CMK (cell line): Measurements from ENCODE around the gene KLHL29.

Experiments used
- DNase-seq: peaks from one replicate; pipeline ENCODE4 v3.0.0-alpha.2; 2010; ENCODE audit warnings: low read depth

The KLHL29 gene

DNA sequence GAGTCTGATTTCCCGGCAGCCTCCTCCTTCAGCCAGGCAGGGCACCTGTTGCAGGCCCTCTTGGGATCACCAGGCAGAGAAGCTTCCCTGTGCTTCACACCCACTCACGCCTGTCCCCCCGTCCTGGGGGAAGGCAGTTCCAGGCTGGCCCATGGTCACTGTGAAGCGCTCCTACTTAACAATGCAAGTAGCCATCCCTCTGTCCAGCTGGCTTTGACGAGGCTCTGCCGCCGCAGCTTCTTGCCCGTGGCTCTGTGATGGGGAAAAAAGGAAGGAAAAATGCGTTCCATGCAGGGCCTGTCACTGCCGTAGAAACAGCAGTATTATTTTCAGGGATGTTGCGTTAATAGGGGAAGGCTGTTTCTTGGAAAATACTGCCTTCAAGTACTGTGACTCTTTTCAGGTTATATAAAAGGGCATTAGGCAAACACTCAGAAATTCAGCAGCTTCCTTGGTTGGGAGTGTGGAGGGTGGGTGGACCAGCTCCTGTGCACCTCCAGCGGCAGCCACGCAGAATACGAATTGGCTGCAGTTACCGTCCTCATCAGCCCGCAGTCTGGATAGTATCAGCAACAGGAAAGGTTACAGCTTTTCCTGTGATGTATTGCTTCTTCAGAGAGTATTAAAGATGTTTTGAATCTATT is 232.3 kb downstream of the KLHL29 start:
- DNase-seq, result no peak

DNA sequence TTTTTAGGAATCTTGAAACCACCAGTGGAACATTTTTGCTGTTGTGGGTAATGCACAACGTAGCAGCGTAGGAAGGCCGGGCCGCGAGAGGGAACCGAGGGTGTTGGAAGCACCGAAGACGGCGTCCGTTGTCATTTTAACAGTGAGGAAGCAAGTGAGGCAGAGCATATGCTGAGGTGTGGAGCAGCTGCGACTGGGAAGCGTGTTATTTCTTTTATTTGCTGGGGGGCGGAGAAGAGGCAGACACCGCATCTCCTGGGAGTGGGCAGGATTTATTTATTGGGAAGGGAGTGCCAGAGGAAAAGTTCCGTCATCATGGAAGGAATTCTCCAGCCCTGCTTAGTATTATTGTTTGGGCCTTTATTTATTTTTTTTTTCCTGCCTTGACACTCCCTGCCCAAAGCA is 232.8 kb downstream of the KLHL29 start:
- DNase-seq, result no peak

DNA sequence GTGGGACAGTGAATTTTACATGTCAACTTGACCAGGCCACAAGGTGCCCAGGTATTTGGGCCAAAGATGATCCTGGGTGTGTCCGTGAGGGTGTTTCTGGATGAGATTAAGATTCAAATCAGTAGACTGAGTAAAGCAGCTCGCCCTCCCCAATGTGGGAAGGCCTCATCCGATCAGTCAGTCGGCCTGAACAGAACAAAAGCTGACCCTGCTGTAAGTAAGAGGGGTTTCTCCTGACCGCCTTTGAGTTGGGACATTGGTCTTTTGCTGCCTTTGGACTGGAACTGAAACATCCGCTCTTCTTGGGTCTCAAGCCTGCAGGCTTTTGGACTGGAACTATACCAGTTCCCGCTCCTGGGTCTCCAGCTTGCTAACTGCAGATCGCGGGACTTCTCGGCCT is 233.3 kb downstream of the KLHL29 start:
- DNase-seq, result no peak

DNA sequence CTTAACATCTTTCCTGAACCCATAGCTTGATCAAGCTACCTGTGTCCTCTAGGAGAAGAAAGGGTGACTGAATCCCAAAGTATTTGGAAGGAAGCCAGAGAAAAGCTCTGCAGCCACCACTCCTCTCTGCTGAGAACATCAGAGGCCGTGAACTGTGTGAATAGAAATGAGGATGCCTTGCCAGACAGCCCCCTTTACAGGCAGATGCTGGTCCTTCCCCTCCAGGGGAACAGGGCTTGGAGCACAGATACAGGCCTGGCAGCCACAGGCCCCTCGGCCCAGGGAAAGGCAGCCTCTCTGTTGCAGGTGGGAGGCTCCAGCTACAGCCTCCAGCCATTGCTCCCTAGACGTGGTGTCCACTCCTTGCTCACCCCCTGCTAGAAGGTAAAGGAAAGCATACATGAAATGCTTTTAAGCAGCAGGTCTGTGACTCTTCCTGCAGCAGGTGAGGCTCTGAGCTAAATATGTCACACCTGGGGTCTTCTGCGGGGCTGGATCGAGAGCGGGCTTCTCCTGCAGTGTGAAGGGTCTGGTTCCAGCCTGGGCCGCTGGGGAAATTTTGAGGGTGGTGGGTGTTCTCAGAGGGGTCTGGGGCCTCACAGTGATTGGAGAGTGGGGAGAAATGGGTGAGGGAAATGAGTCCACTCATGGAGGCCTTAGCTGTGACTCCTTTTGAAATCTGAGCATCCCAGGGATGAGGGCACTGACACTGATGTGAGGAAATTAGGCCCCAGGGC is 234.0 kb downstream of the KLHL29 start:
- DNase-seq, result no peak

DNA sequence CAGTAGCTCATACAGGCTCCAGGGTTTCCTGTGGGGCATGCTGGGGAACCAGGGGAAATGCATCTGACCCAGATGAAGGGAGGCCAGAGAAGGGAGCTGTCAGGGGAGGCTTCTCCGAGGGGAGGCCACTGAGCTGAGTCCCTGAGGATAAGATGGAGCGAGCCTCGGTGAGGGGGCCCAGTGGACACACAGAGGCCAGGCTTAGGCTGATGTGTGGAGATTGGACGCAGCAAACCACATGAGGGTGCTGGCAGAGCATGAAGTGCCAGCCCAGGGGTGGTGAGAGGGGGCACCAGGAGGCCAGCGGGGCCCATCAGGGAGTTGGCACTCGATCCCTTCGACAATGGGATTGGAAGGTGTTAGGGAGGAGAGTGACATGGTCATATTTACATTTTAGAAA is 235.0 kb downstream of the KLHL29 start:
- no peak for DNase-seq

DNA sequence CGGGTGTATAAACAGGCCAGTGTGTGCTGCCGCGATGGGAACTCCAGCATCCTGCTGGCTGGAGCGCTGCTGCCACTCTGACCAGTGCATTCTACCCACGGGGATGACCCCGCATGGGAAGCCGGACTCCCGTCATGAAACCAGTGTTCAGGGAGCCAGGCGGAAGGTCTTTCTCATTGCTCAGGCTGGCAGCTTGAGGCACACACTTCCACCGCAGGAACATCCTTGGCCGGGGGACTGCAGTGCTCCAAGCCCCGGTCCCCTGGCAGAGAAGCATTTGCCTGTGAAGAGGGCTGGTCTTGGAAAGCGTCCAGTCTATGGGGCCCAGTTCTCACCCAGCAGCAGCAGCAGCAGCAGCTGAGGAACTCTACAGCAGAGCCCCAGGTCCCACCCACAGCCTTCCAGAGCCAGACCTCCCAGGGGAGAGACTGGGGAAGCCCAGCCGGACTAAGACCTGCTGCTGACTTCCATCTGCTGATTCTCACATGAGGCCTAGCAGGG is 235.9 kb downstream of the KLHL29 start:
- DNase-seq, result no peak

DNA sequence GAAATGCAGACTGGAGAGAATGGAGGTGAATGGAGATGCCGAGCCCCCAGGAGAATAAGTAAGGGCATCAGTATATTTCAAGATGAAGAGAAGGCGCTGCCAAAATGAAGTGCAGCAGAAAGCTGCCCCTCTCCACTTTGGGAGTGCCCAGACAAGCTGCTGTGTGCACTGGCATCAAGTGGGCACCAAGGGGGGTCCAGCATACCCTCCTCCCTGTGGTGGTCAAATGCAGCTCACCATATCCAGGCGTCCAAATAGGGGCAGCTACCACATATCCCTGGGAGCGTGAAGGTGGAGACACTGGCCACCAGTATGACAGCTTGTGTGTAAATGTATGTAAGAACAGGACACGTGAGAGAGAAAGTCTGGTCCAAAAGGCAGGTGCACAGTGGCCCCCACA is 236.6 kb downstream of the KLHL29 start:
- DNase-seq, result no peak

DNA sequence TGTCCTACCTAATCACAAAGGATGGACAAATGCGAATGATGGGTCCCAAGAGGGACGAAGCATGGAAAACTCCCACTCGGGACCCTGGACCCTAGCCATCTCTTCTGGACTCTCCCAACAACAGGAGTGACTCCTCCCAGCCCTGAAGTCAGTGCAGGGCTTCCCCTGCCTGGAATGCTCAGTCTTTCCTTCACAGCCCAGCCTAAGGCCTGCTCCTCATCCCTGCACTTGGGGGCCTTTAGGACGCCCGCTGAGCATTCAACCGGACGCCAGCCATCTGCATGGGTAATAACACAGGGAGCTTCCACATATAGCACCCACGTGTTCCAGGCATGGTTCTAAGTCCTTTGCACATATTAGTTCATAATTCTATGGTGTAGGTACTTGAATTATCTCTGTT is 237.5 kb downstream of the KLHL29 start:
- no peak for DNase-seq

DNA sequence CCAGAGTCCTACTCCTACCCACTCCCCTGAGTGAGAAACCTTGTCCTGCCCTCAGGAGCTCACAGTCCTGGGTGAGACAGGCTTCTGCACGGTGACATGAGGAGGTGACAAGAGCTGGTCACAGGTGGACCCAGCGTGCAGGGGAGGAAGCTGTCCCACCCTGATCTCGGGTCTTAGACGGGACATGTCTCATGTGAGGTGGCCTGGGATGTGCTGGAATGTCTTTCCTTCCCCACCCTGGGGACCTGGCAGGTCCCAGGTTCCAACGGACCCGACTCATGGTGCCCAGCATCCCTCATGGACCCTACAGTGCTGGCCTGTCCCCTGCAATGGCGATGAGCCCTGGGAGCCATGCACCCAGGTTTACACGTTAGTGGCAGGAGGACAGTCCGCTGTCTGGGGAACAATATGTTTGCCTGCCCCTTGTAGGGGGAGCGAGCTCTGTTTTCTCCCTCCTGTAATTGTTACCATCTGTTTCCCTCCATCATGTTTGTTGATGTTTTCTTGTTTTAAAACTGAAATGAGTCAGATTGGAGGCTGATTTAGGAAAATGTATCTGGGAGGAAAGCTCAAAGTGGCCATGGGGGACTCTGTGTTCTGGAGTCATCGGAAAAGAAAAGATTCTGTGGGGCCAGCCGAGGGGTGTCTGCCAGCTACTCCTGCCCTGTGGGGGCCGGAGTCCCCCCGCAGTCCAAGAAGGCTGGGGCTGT is 238.1 kb downstream of the KLHL29 start:
- DNase-seq, result no peak

DNA sequence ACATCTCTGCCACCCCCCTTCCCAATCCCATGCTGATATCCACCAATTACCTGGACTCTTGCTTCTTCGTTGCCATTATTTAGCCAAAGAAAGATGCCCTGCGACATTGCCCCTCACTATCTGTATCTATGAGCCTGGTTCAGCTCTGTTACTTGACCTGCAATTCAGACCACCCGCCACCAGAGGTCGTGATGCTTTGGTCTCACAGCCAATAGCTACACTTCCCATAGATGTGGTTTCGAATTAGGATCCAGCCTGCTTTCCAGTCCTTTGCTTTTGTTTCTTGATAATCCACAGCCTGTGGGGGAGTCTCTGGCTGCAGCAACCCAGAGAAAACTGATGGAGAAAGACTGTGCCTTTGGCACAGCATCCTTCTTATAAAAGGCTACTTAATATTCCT is 239.4 kb downstream of the KLHL29 start:
- DNase-seq, result peak; percentile 48

DNA sequence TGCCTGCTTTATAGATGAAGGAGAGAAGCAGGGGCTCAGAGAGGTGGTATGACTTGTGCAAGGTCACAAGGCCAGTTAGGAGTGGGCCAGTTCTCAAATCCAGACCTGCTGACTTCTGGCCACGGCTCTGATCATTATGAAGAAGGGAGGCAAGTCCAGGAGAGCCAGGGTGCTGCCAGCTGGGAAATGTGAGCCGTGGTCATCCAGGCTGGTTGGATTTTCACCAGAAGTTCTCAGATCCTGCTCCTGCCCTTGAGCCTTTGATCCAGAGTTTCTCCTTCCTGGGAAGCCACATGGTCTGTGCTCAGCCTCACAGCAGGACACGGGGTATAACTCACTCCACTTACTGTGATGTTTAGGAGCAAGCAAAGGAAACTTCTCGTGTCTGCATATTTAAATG is 239.9 kb downstream of the KLHL29 start:
- DNase-seq, result no peak

DNA sequence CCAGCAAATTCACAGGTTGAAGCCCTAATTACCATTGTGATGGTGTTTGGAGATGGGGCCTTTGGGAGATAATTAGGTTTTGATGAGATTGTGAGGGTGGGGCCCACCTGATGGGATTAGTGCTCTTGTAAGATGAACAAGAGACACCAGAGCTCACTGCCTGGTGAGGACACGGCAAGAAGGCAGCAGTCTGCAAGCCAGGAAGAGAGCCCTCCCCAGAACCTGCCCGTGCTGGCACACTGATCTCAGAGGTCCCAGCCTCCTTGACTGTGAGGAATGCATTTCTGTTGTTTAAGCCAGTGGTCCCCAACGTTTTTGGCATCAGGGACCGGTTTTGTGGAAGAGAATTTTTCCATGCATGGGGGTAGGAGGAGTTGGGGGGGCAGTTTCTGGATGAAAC is 240.7 kb downstream of the KLHL29 start:
- DNase-seq, result no peak

DNA sequence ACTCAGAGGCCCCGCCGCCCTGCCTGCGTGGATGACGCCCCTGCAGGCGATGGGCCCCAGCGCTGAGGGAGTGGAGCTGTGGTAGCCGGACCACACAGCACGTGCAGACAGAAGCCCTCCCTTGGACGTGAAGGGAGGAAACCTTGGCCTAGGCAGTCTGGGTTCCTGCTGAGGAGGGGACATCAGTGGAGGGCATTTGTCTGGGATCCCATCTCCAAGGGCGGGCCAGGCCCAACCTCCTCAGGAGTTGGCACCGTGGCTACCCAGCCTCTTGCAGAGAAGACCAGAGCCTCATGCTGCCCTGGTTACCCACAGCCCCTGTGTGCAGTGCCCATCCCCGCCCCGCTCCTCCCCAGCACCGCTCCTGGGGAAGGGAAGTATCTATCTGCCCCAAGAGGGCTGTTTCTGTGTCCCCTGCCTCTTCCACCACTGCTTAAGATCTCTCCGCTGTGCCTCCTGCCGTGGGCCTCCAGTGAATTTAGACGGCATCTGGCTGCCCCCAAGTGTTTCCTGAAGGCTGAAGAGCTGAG is 241.8 kb downstream of the KLHL29 start:
- DNase-seq, result no peak

DNA sequence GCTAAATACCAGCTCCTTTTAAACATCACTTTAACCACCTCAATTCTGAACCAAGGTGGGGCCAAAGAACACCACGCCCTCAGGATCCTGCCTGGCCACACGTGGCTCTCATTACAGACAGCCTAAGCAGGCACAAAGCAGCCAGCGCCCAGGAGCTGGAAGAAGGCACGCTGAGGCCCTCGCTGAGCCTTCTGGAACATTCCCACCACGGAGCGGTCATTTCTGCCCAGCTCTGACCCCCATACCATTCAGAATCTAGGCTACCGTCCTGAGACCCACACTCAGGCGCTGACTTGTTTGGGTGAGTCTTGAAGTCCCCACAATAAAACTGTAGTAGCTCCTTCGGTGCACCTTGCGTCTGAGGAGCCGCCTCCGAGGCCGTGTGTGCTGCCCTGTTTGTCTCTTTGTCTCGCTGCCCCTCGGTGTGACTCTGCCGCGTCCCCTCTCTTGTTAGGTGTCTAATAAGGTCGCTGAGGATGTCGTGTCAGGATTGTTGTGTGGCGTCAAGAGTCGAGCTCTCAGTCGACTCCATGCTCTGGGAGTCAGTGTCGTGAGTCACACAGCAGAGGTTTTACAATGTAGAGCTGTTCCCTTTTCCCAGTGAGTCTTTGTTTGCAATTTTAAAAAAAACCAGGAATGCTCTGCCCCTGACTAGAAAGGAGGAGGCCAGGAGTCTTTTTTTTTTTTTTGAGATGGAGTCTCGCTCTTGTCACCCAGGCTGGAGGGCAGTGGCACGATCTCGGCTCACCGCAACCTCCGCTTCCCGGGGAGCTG is 242.4 kb downstream of the KLHL29 start:
- no peak for DNase-seq

DNA sequence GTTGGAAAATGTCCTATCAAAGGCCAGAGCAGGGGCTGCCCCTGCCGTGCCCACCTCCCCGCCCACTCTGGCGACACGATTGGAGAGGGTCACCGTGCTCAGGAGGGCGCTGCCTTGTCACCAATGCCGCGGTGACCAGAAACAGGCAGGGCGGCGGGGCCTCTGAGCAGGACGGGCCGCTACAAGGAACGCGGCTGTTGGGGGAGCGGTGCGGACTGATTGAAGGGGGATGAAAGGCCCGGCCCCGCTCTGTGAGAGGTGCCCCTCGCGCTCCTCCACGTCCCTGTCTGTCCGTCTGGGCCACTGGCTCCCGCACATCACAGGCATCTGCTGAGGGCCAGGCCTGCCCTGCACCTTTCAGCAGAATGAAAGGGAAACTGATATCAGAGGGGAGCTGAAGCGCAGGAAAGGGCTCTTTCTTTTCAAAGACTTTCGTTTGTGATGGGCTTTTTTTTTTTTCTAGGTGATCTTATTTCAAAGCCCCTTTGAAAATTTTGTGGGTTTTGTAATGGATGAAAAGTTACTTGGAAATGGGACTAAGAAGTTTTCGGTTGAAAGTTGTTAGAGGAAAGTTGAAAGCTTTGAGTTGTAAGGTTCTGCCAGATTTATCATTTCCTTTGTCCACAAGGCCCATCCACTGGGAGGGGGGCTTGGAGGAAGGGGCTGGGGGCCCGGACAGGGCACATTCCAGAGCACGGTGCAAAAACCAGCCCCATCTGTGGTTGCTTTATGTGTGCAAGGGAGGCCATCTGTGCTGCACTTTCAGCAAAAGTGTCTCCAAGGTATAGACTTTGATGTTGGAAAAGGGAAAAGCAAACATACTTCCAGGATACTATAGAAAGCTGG is 244.2 kb downstream of the KLHL29 start:
- DNase-seq, result no peak

DNA sequence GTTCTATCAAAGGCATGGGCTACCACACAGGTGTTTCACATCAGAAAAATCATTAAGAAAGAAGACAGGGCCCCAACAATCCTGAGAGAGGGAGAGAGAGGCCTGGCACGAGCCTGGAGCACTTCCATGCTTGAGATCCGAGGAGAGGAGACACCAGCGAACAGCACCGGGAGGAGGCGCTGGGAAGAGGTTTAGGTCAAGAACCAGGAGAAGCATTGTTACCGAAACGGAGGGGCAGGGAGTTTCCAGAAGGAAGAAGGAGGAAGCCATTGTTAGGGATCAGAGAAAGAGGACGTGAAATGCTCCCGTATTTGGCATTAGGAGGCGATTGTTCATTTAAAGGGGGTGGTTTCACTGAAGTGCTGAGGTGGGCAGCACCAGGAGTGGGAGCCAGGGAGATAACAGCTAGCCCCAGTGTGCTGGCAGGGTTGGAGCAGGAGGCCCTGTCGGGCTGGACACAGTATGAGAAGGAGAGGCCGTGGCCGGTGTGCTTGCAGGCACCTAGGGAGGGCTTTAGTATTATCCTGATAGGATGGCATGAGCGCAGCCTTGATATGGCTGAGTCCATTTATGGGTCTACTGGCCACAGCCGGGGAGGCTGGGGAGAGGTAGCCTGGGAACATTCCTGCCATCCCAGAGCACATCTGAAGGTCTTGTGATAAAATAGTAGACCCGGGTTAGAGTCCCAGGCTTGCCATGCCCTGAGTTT is 244.9 kb downstream of the KLHL29 start:
- DNase-seq, result no peak

DNA sequence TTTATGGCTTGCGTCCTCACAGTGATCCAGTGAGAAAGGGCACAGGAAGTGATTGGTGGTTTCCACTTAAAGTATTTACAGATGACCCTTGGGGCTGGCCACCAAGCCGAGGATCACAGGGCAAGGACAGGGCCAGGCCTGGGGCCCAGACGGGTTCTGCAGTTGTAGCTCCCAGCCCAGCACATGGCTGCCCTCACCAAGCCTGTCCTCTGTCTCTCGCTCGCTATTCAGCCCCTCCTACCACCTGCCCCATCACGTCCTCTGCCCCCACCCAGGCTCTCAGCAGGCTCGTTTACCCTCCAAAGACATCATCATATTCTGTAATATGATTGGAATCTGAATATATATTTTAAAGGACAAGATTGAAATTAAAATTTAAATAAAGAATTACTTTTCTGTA is 246.0 kb downstream of the KLHL29 start:
- no peak for DNase-seq

DNA sequence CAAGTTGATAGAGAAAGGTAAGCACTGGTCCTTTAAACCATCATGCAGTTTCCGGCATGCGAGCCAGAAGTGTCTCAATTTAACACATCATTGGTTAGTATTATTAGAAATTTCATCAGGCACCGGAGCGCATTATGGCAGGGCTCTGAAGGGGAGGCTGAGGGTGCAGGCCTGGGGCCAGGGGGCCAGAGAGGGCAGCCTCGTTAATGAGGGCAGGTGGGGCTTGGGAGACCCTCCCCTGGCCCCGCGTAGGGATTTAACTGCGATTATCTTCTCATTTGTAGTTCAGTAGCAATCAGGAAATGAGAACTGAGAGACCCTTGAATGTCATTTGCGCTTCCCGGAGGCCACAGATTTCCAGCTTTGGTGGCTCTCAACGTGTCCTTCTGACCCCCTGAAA is 246.4 kb downstream of the KLHL29 start:
- DNase-seq, result no peak

DNA sequence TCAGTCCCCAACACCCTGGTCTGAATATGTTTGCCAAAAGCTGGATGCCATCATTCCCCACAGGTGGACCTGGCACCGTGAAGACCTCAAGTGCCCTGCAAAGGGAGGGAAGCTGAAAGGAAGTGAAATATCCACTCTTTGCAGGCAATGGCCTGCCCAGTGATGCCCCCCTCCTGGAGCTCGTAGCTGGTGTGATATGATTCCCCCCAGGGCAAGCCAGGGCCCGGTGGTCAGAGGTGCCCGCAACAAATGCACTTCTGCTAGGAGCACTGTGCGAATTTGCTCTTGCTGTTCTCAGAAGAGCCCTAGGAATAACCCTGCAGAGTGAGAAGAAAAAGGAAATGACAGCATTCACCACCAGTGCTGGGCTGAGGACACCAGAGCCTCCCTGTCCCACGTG is 247.4 kb downstream of the KLHL29 start:
- no peak for DNase-seq

DNA sequence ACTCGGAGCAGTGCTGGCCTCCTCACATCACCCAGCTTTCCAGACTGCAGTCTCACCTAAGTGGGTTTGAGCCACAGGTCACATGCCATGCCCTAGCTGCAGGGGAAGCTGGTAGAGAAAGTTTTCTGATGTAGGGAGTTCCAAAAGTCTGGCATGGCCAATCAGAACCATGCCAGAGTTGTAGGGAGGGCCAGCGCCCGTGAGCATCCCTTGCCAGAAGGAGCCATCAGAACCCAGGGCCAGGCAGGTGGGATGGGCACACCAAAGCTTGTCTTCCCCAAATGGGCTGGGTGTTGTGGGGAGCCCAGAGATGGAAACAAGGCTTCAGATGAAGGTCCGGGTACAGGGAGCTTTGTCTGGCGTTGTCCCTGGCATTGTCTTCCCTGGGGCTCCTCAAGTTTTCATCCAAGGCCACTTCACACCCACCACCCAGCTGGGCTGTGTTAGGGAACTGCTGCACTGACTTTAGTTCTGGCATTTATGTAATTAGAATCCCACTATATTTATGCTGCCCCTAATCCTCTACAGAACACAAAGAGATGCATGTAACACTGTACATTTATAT is 247.9 kb downstream of the KLHL29 start:
- DNase-seq, result no peak
